Measurements from ENCODE around the gene SH2D3C. TPM values are rescaled to one million over a fixed set of nuclear protein-coding genes. Genes with fewer than 3 reads are reported as not detected.

Gene SH2D3C
- total RNA-seq: 10 to 100 TPM; 80.8 to 81.9 TPM

GRCh38 chr9:127778280-127779135, at the start of gene SH2D3C:
Gene SH2D3C (minus strand): TSS chr9:127778666. CDS start chr9:127778627, 39 bp downstream.
- H3K4me1 Mint-ChIP-seq: peaks cover 65% of the 10 kb centered on the region
- no peaks in the 10 kb centered on the region for H3K27me3 Mint-ChIP-seq
- CTCF ChIA-PET: interaction anchor here (0.5 to 7.3 kb wide), 9 partner anchors 10 to 257 kb away, joined by 3 to 90 read pairs (median 4); partner anchors contain the start of gene TOR2A
- no peaks in the 10 kb centered on the region for H3K9me3 Mint-ChIP-seq
- peak within 1 kb of the TSS; percentile 99 for H3K27ac Mint-ChIP-seq
- DNase-seq: peak; percentile 65
- H3K4me3 Mint-ChIP-seq: peak within 1 kb of the TSS; percentile 100
- H3K36me3 Mint-ChIP-seq (ENCODE audit: low read depth): peaks cover 35% of the 10 kb centered on the region
- POLR2A ChIA-PET: interaction anchor here (0.8 to 2.4 kb wide), 14 partner anchors 7 to 327 kb away, joined by 3 to 10 read pairs (median 4); partner anchors contain the start of genes LRSAM1, RPL12 and TOR2A

GRCh38 chr9:127826253-127826913, 47.9 kb upstream of the SH2D3C start:
- DNase-seq: no peak
- Mint-ChIP-seq H3K36me3 (ENCODE audit: low read depth) (no peaks in the 10 kb centered on the region), H3K4me3 (no peak overlapping the region), H3K27ac (no peak overlapping the region), H3K4me1 (no peaks in the 10 kb centered on the region), H3K9me3 (no peaks in the 10 kb centered on the region), H3K27me3 (no peaks in the 10 kb centered on the region)
- POLR2A ChIA-PET: no interaction called here
- CTCF ChIA-PET: interaction anchor here (1.0 kb wide), 1 partner anchor 21 kb away, joined by 4 read pairs; no protein-coding TSS in a partner anchor

GRCh38 chr9:127825319-127826051, 47.0 kb upstream of the SH2D3C start:
- Mint-ChIP-seq H3K4me3 (no peak overlapping the region), H3K27me3 (no peaks in the 10 kb centered on the region), H3K36me3 (ENCODE audit: low read depth) (no peaks in the 10 kb centered on the region), H3K9me3 (no peaks in the 10 kb centered on the region), H3K27ac (no peak overlapping the region), H3K4me1 (no peaks in the 10 kb centered on the region)
- POLR2A ChIA-PET: no interaction called here
- no peak for DNase-seq
- CTCF ChIA-PET: interaction anchor here (0.9 to 1.0 kb wide), 2 partner anchors 20 to 91 kb away, joined by 4 to 5 read pairs; partner anchors contain the start of gene TOR2A

- H3K4me3 Mint-ChIP-seq: no peak overlapping the region
- no peak overlapping the region for H3K27ac Mint-ChIP-seq
- ChIA-PET POLR2A (no interaction called here), CTCF (no interaction called here)
- no peak for DNase-seq
- no peaks in the 10 kb centered on the region for H3K9me3 Mint-ChIP-seq
- H3K27me3 Mint-ChIP-seq: no peaks in the 10 kb centered on the region
- H3K36me3 Mint-ChIP-seq (ENCODE audit: low read depth): peaks cover 13% of the 10 kb centered on the region
- H3K4me1 Mint-ChIP-seq: no peaks in the 10 kb centered on the region
Observed at GRCh38 chr9:127822108-127822507, 43.6 kb upstream of the SH2D3C start.

GRCh38 chr9:127818574-127818973, 40.1 kb upstream of the SH2D3C start:
- no peak for DNase-seq
- H3K9me3 Mint-ChIP-seq: no peaks in the 10 kb centered on the region
- ChIA-PET CTCF (no interaction called here), POLR2A (interaction anchor here (1.1 kb wide), 1 partner anchor 15 kb away, joined by 3 read pairs; the partner anchor contains the start of gene FPGS)
- H3K27ac Mint-ChIP-seq: no peak overlapping the region
- peaks cover 15% of the 10 kb centered on the region for H3K36me3 Mint-ChIP-seq (ENCODE audit: low read depth)
- H3K4me3 Mint-ChIP-seq: no peak overlapping the region
- no peaks in the 10 kb centered on the region for H3K27me3 Mint-ChIP-seq
- H3K4me1 Mint-ChIP-seq: no peaks in the 10 kb centered on the region

- Mint-ChIP-seq H3K36me3 (ENCODE audit: low read depth) (peaks cover 18% of the 10 kb centered on the region), H3K9me3 (no peaks in the 10 kb centered on the region), H3K27me3 (no peaks in the 10 kb centered on the region), H3K27ac (peak overlapping the region; percentile 10), H3K4me1 (no peaks in the 10 kb centered on the region), H3K4me3 (no peak overlapping the region)
- no peak for DNase-seq
- ChIA-PET POLR2A (interaction anchor here (1.1 to 1.2 kb wide), 3 partner anchors 15 to 81 kb away, joined by 3 to 4 read pairs (median 3); partner anchors contain the start of genes CDK9 and FPGS), CTCF (no interaction called here)
Observed at GRCh38 chr9:127817881-127818434, 39.5 kb upstream of the SH2D3C start.

GRCh38 chr9:127816728-127817127, 38.3 kb upstream of the SH2D3C start:
- H3K4me1 Mint-ChIP-seq: no peaks in the 10 kb centered on the region

GRCh38 chr9:127816362-127816725, 37.9 kb upstream of the SH2D3C start:
- no peak overlapping the region for H3K27ac Mint-ChIP-seq
- ChIA-PET POLR2A (no interaction called here), CTCF (no interaction called here)
- H3K4me1 Mint-ChIP-seq: no peaks in the 10 kb centered on the region
- DNase-seq: no peak
- no peaks in the 10 kb centered on the region for H3K9me3 Mint-ChIP-seq
- peaks cover 20% of the 10 kb centered on the region for H3K36me3 Mint-ChIP-seq (ENCODE audit: low read depth)
- H3K27me3 Mint-ChIP-seq: no peaks in the 10 kb centered on the region
- H3K4me3 Mint-ChIP-seq: no peak overlapping the region

More at GRCh38 chr9:127816728-127817127, 38.3 kb upstream of the SH2D3C start:
- no peak overlapping the region for H3K4me3 Mint-ChIP-seq
- DNase-seq: no peak
- H3K27me3 Mint-ChIP-seq: no peaks in the 10 kb centered on the region
- peaks cover 19% of the 10 kb centered on the region for H3K36me3 Mint-ChIP-seq (ENCODE audit: low read depth)
- no peaks in the 10 kb centered on the region for H3K9me3 Mint-ChIP-seq
- CTCF ChIA-PET: no interaction called here
- POLR2A ChIA-PET: interaction anchor here (1.1 kb wide), 1 partner anchor 31 kb away, joined by 4 read pairs; the partner anchor contains the start of gene CDK9
- no peak overlapping the region for H3K27ac Mint-ChIP-seq

- no peak overlapping the region for H3K27ac Mint-ChIP-seq
- ChIA-PET CTCF (no interaction called here), POLR2A (no interaction called here)
- H3K9me3 Mint-ChIP-seq: no peaks in the 10 kb centered on the region
- H3K36me3 Mint-ChIP-seq (ENCODE audit: low read depth): peaks cover 20% of the 10 kb centered on the region
- no peaks in the 10 kb centered on the region for H3K4me1 Mint-ChIP-seq
- DNase-seq: no peak
- no peak overlapping the region for H3K4me3 Mint-ChIP-seq
- H3K27me3 Mint-ChIP-seq: no peaks in the 10 kb centered on the region
Observed at GRCh38 chr9:127815512-127816361, 37.3 kb upstream of the SH2D3C start.

- no peaks in the 10 kb centered on the region for H3K9me3 Mint-ChIP-seq
- DNase-seq: no peak
- no peaks in the 10 kb centered on the region for H3K27me3 Mint-ChIP-seq
- CTCF ChIA-PET: no interaction called here
- no peak overlapping the region for H3K27ac Mint-ChIP-seq
- H3K4me1 Mint-ChIP-seq: no peaks in the 10 kb centered on the region
- POLR2A ChIA-PET: no interaction called here
- no peak overlapping the region for H3K4me3 Mint-ChIP-seq
- H3K36me3 Mint-ChIP-seq (ENCODE audit: low read depth): peaks cover 23% of the 10 kb centered on the region
Observed at GRCh38 chr9:127814619-127815511, 36.4 kb upstream of the SH2D3C start.

- Mint-ChIP-seq H3K9me3 (no peaks in the 10 kb centered on the region), H3K4me1 (no peaks in the 10 kb centered on the region), H3K4me3 (no peak overlapping the region), H3K27me3 (no peaks in the 10 kb centered on the region), H3K36me3 (ENCODE audit: low read depth) (peaks cover 30% of the 10 kb centered on the region), H3K27ac (no peak overlapping the region)
- CTCF ChIA-PET: no interaction called here
- POLR2A ChIA-PET: no interaction called here
- no peak for DNase-seq
Observed at GRCh38 chr9:127813686-127814226, 35.3 kb upstream of the SH2D3C start.

All from activated CD4-positive, alpha-beta memory T cell treated with anti-CD3 and anti-CD28 coated beads, Interleukin-2, amount 10 ng/mL, durations not matched to agents 7 days and 5 days (primary cell).